ENCODE data around the gene GLYR1.
A peak's percentile ranks its signal among the peaks of the same experiment; 100 is the strongest.

The GLYR1 gene

GRCh38 chr16:4811242-4811641 is 35.8 kb downstream of the GLYR1 start:
- Histone ChIP-seq H3K4me1 (ENCODE audit: control insufficient read depth, insufficient read depth, low read length) (no peaks in the 10 kb centered on the region), H3K9me3 (ENCODE audit: control insufficient read depth, low read length) (no peaks in the 10 kb centered on the region), H3K27me3 (ENCODE audit: control insufficient read depth, insufficient read depth, low read length, poor library complexity, severe bottlenecking) (no peaks in the 10 kb centered on the region), H3K27ac (ENCODE audit: insufficient read depth, low read depth, low read length, poor library complexity, severe bottlenecking) (no peak overlapping the region), H3K4me3 (ENCODE audit: insufficient read depth, low read depth, low read length) (no peak overlapping the region), H3K36me3 (ENCODE audit: control insufficient read depth, insufficient read depth, low read length) (peaks cover 62% of the 10 kb centered on the region)
- WGBS, 2 experiments: 91 to 97% methylated on average over 3 of the region's 3 CpGs

GRCh38 chr16:4806280-4806679 is 40.8 kb downstream of the GLYR1 start:
- no peak overlapping the region for H3K4me3 ChIP-seq (ENCODE audit: insufficient read depth, low read depth, low read length)
- H3K9me3 ChIP-seq (ENCODE audit: control insufficient read depth, low read length): no peaks in the 10 kb centered on the region
- peaks cover 34% of the 10 kb centered on the region for H3K36me3 ChIP-seq (ENCODE audit: control insufficient read depth, insufficient read depth, low read length)
- 91 to 96% methylated on average over 6 of the region's 6 CpGs for WGBS, 2 experiments
- H3K27ac ChIP-seq (ENCODE audit: insufficient read depth, low read depth, low read length, poor library complexity, severe bottlenecking): no peak overlapping the region
- H3K27me3 ChIP-seq (ENCODE audit: control insufficient read depth, insufficient read depth, low read length, poor library complexity, severe bottlenecking): no peaks in the 10 kb centered on the region
- peaks cover 13% of the 10 kb centered on the region for H3K4me1 ChIP-seq (ENCODE audit: control insufficient read depth, insufficient read depth, low read length)

DNA sequence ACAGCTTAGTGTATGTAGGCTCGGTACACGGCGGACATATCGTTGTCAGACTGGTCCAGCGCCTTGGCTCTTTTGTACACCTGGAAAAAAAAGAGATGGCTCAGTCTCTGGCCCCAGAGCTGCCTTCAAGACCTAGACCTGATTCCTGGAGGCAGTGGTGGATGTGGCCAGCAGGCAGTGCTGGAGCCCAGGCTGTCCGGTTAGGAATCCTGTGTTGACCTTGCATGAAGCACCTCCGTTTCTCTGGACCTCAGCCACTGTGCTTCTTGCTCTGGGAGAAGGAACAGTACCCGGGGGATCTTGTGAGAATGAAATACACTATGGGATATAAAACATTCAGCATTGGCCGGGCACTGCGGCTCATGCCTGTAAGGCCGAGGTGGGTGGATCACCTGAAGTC is 41.9 kb downstream of the GLYR1 start:
- H3K27me3 ChIP-seq (ENCODE audit: control insufficient read depth, insufficient read depth, low read length, poor library complexity, severe bottlenecking): no peaks in the 10 kb centered on the region
- H3K36me3 ChIP-seq (ENCODE audit: control insufficient read depth, insufficient read depth, low read length): peaks cover 30% of the 10 kb centered on the region
- no peak overlapping the region for H3K4me3 ChIP-seq (ENCODE audit: insufficient read depth, low read depth, low read length)
- H3K4me1 ChIP-seq (ENCODE audit: control insufficient read depth, insufficient read depth, low read length): peaks cover 13% of the 10 kb centered on the region
- H3K27ac ChIP-seq (ENCODE audit: insufficient read depth, low read depth, low read length, poor library complexity, severe bottlenecking): no peak overlapping the region
- H3K9me3 ChIP-seq (ENCODE audit: control insufficient read depth, low read length): no peaks in the 10 kb centered on the region
- WGBS, 2 experiments: 95% methylated on average over 11 of the region's 11 CpGs

DNA sequence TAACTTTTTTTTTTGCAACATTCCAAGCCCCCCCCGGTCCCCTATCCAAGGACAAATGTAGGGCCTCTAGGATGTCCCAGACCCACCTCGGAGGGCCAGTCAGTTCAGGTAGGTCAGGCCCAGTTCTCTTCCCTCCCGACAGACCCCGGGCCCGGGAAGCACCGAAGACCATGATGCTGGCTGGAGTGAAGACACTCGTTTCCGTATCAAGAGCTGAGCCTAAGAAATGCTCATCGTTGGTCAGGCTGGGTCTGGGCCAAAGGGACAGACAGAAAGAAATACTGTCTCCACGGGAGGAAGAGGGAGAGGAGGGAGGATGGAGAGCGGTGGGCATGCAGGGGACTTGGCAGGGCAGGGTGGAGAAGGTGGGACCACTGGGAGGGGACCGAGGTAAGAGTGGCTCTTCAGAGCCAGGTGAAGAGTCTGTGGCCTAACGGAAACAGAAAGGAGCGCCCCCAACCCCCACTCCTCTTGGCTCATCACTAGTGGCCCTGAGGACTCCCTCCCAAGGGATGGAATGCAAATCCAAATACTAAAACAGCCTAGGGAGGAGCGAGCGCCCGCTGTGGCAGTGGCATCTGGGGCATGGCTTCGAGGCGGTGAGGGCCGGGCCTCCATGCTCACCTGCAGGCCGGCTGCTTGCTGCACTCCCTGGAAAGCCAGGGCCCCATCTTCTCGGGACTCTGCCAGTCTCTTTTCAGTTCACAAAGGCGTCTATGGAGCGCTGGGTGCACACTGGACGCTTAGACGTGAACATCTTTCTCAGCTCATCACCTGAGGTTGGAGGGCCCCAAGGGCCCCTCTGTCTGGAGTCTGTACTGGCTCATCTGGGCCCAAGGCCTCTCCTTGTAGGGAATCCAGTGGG is 43.0 kb downstream of the GLYR1 start:
- 88 to 90% methylated on average over 26 of the region's 26 CpGs for WGBS, 2 experiments
- Histone ChIP-seq H3K4me3 (ENCODE audit: insufficient read depth, low read depth, low read length) (no peak overlapping the region), H3K27me3 (ENCODE audit: control insufficient read depth, insufficient read depth, low read length, poor library complexity, severe bottlenecking) (no peaks in the 10 kb centered on the region), H3K36me3 (ENCODE audit: control insufficient read depth, insufficient read depth, low read length) (peaks cover 31% of the 10 kb centered on the region), H3K27ac (ENCODE audit: insufficient read depth, low read depth, low read length, poor library complexity, severe bottlenecking) (no peak overlapping the region), H3K4me1 (ENCODE audit: control insufficient read depth, insufficient read depth, low read length) (peaks cover 13% of the 10 kb centered on the region), H3K9me3 (ENCODE audit: control insufficient read depth, low read length) (no peaks in the 10 kb centered on the region)

DNA sequence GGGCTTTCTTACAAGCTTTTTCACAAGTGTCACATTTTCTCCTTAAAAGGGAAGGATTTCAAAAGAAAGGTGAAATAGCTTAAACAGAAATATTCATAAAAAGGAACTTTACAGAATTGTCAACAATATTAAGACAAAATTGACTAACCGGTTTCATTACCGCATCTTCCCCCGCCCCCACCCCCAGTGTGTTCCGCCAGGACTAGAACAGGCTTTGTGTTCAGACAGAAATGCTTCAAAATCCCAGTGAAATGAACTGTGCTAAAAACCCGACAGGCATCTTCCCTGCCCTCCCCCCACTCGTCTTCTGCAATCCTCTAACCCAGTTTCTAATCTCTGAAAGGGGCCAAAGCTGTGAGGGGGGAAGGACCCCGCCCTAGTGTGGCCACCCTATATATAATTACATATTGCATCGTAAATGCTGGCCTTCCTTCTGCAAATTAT is 43.7 kb downstream of the GLYR1 start:
- Histone ChIP-seq H3K27me3 (ENCODE audit: control insufficient read depth, insufficient read depth, low read length, poor library complexity, severe bottlenecking) (no peaks in the 10 kb centered on the region), H3K27ac (ENCODE audit: insufficient read depth, low read depth, low read length, poor library complexity, severe bottlenecking) (no peak overlapping the region), H3K36me3 (ENCODE audit: control insufficient read depth, insufficient read depth, low read length) (peaks cover 27% of the 10 kb centered on the region), H3K4me3 (ENCODE audit: insufficient read depth, low read depth, low read length) (peak overlapping the region; percentile 79), H3K9me3 (ENCODE audit: control insufficient read depth, low read length) (no peaks in the 10 kb centered on the region), H3K4me1 (ENCODE audit: control insufficient read depth, insufficient read depth, low read length) (peaks cover 13% of the 10 kb centered on the region)
- 69 to 70% methylated on average over 8 of the region's 8 CpGs for WGBS, 2 experiments

DNA sequence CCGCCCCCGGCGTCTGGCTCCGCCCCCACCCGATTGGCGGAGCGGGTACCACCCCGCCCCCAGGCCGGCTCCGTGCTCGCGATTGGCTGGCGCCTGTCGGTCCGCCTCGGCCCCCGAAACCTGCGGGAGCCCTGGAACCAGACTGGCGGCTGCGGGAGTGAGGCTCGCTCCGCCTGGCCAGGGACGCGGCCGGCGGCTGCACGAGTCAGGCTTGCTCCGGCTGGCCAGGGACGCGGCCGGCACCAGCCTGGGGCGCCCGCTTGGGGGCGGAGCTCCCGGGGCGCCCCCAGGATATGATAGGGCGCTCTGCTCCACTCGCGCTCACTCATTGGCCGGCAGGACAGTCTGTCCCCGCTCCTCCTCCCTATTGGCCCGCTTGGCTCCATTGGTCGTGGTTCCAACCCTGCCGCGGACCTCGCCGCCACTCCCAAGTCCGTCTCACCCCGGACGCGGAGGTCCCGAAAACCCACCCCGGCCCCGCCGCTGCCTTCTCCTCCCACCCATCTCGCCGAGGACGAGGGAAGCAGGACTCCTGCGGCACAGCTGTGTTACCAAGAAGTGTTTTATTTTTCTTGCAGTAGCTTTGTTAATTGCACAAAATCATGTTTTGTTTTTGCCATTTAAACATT is 44.3 kb downstream of the GLYR1 start:
- Histone ChIP-seq H3K27me3 (ENCODE audit: control insufficient read depth, insufficient read depth, low read length, poor library complexity, severe bottlenecking) (no peaks in the 10 kb centered on the region), H3K27ac (ENCODE audit: insufficient read depth, low read depth, low read length, poor library complexity, severe bottlenecking) (peak overlapping the region; percentile 93), H3K36me3 (ENCODE audit: control insufficient read depth, insufficient read depth, low read length) (peaks cover 22% of the 10 kb centered on the region), H3K4me3 (ENCODE audit: insufficient read depth, low read depth, low read length) (peak overlapping the region; percentile 79), H3K9me3 (ENCODE audit: control insufficient read depth, low read length) (no peaks in the 10 kb centered on the region), H3K4me1 (ENCODE audit: control insufficient read depth, insufficient read depth, low read length) (peaks cover 13% of the 10 kb centered on the region)
- WGBS, 2 experiments: 0% methylated on average over 59 of the region's 59 CpGs

GRCh38 chr16:4801962-4802658 is 45.0 kb downstream of the GLYR1 start, which contains the start of gene ROGDI:
TSS of gene ROGDI (minus strand) at chr16:4802633. CDS start at chr16:4802571, 62 bp downstream.
- H3K4me1 ChIP-seq (ENCODE audit: control insufficient read depth, insufficient read depth, low read length): peaks cover 13% of the 10 kb centered on the region
- peak within 1 kb of the TSS; percentile 93 for H3K27ac ChIP-seq (ENCODE audit: insufficient read depth, low read depth, low read length, poor library complexity, severe bottlenecking)
- no peaks in the 10 kb centered on the region for H3K9me3 ChIP-seq (ENCODE audit: control insufficient read depth, low read length)
- peaks cover 15% of the 10 kb centered on the region for H3K36me3 ChIP-seq (ENCODE audit: control insufficient read depth, insufficient read depth, low read length)
- 0% methylated on average over 70 of the region's 70 CpGs for WGBS, 2 experiments
- no peaks in the 10 kb centered on the region for H3K27me3 ChIP-seq (ENCODE audit: control insufficient read depth, insufficient read depth, low read length, poor library complexity, severe bottlenecking)
- peak within 1 kb of the TSS; percentile 79 for H3K4me3 ChIP-seq (ENCODE audit: insufficient read depth, low read depth, low read length)

- Histone ChIP-seq H3K4me3 (ENCODE audit: insufficient read depth, low read depth, low read length) (peak overlapping the region; percentile 79), H3K9me3 (ENCODE audit: control insufficient read depth, low read length) (no peaks in the 10 kb centered on the region), H3K36me3 (ENCODE audit: control insufficient read depth, insufficient read depth, low read length) (peaks cover 11% of the 10 kb centered on the region), H3K27me3 (ENCODE audit: control insufficient read depth, insufficient read depth, low read length, poor library complexity, severe bottlenecking) (no peaks in the 10 kb centered on the region), H3K4me1 (ENCODE audit: control insufficient read depth, insufficient read depth, low read length) (peaks cover 13% of the 10 kb centered on the region), H3K27ac (ENCODE audit: insufficient read depth, low read depth, low read length, poor library complexity, severe bottlenecking) (no peak overlapping the region)
- 49 to 52% methylated on average over 29 of the region's 29 CpGs for WGBS, 2 experiments
These were observed 45.8 kb downstream of the GLYR1 start for GRCh38 chr16:4801051-4801961.

DNA sequence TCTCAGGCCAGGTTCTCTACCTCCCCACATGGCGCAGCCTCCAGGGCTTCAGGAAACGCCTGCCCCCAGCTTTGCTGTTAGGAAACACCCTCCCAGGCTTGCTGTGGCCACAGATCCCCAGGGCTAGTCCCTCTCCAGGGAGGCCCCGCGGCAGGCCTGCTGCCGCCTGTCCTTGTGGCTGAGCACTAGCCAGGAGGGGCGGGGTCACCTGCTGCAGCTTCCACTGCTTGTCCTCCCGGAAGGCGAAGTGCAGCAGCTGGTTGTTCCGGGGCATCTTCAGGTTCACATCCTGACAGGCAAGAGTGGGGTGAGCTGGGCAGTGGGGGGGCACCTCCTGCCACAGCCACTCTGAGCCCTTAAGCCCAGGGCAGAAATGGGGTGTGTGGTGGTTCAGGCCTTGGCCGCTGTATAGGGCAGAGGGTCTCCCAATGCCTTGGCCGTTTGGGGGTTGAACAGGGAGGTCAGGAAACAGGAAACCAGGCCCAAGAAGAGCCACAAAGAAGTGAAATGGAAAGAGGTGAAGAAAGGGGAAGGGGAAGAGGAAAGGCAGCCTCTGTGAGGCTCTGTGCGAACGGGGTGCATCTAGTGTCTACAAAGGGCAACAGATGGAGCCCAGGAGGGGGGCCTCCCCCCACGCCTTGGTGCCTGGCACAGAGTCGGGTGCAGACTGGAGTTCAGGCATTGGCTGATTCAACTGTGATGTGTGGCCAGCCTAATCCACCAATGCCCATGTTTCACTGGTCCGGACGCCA is 46.6 kb downstream of the GLYR1 start:
- H3K27ac ChIP-seq (ENCODE audit: insufficient read depth, low read depth, low read length, poor library complexity, severe bottlenecking): no peak overlapping the region
- H3K27me3 ChIP-seq (ENCODE audit: control insufficient read depth, insufficient read depth, low read length, poor library complexity, severe bottlenecking): no peaks in the 10 kb centered on the region
- H3K9me3 ChIP-seq (ENCODE audit: control insufficient read depth, low read length): no peaks in the 10 kb centered on the region
- H3K4me3 ChIP-seq (ENCODE audit: insufficient read depth, low read depth, low read length): no peak overlapping the region
- H3K4me1 ChIP-seq (ENCODE audit: control insufficient read depth, insufficient read depth, low read length): peaks cover 13% of the 10 kb centered on the region
- WGBS, 2 experiments: 93 to 94% methylated on average over 17 of the region's 17 CpGs
- peaks cover 9% of the 10 kb centered on the region for H3K36me3 ChIP-seq (ENCODE audit: control insufficient read depth, insufficient read depth, low read length)

Data from ectodermal cell (in vitro differentiated cells).